GM10266 (cell line): ENCODE data around the gene ARFGAP1.

Experiments used
- DNase-seq: peaks from one replicate; pipeline ENCODE4 v3.0.0; 2012; ENCODE audit errors: extremely low spot score
- TF ChIP-seq, protein P1 (sequence below): IDR thresholded peaks from 2 replicates; pipeline ENCODE4 v1.5.1; 2012; ENCODE audit warnings: mild to moderate bottlenecking, low read depth; ENCODE audit not compliant: control insufficient read depth, insufficient read depth; ENCODE audit errors: missing control alignments

The ARFGAP1 gene

DNA sequence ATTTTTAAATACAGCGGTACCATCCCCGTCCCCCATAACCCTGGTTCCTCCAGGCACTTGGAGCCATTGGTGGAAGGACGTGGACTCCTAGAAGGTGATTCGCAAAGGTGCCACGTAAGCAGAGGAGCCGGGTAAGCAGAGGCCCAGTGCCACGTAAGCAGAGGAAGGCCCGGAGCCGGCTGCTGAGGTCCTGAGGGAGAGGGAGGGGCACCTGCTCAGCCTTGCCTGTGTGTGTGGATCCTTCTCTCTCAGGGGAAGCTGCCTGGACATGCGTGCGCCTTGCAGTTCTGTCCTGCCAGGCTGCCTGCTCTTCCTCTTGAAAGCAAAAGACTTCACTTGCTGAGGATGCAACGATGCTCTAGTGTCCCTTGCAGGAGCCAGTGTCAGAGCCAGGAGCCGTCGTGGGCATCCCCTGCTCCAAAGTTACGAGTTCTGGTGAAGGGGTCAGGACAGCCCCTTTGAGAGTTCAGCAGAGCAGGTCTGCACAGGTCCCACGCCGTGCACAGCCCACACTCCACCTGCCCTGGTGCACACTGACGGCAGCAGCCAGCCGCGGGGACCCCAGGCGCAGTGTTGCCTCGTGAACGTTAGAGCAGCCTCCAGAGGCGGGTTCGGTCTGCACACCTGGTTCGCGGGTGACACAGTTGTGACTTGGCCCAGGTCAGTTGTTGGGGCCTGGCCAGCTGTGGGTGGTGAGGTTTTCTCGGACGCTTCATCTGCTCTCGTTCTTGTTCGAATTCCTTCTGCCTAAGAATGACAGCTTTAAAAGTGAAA is 16.5 kb upstream of the ARFGAP1 start:
- TF ChIP-seq, protein P1, sequence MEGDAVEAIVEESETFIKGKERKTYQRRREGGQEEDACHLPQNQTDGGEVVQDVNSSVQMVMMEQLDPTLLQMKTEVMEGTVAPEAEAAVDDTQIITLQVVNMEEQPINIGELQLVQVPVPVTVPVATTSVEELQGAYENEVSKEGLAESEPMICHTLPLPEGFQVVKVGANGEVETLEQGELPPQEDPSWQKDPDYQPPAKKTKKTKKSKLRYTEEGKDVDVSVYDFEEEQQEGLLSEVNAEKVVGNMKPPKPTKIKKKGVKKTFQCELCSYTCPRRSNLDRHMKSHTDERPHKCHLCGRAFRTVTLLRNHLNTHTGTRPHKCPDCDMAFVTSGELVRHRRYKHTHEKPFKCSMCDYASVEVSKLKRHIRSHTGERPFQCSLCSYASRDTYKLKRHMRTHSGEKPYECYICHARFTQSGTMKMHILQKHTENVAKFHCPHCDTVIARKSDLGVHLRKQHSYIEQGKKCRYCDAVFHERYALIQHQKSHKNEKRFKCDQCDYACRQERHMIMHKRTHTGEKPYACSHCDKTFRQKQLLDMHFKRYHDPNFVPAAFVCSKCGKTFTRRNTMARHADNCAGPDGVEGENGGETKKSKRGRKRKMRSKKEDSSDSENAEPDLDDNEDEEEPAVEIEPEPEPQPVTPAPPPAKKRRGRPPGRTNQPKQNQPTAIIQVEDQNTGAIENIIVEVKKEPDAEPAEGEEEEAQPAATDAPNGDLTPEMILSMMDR = no peak
- DNase-seq = no peak

DNA sequence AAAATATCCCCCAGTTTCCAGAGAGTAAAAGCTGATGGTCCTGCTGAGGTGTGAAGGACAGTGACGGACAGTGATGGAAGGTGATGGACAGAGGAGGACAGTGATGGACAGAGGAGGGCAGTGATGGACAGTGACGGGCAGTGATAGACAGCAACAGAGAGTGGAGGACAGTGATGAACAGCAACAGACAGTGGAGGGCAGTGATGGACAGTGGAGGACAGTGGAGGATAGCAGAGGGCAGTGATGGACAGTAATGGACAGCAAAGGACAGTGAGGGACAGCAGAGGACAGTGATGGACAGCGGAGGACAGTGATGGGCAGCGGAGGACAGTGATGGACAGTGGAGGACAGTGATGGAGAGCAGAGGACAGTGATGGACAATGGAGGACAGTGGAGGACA is 15.7 kb upstream of the ARFGAP1 start:
- DNase-seq = no peak
- TF ChIP-seq, protein P1 = no peak

DNA sequence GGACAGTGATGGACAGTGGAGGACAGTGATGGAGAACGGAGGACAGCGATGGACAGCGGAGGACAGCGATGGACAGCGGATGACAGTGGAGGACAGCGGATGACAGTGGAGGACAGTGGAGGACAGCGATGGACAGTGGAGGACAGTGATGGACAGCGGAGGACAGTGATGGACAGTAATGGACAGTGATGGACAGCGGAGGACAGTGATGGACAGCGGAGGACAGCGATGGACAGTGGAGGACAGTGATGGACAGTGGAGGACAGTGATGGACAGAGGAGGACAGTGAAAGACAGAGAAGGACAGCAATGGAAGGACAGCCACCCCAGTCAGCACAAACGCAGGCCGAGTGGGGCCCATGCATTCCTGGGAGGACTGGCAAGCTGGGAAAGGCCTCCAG is 15.0 kb upstream of the ARFGAP1 start:
- no peak for DNase-seq
- TF ChIP-seq, protein P1 = no peak

DNA sequence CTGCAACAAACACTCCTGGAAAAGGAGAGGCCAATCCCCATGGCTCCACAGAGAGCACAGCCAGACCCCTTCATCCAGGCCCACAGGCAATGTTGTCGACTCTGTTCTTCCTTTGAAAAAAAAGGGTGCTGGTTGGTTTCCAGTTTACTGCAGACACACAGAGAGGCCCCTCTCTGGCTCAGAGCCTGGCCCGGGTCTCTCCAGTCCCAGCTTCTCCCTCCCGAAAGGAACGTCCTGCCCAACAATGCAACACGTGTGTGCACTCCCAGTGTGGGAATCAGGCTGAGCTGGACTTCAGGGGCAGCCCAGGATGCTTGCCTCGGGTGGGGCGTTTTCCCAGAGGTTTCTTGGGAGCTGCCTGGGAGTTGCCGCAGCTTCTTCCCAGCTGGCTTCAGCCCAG is 13.8 kb upstream of the ARFGAP1 start:
- no peak for DNase-seq
- TF ChIP-seq, protein P1 = no peak

DNA sequence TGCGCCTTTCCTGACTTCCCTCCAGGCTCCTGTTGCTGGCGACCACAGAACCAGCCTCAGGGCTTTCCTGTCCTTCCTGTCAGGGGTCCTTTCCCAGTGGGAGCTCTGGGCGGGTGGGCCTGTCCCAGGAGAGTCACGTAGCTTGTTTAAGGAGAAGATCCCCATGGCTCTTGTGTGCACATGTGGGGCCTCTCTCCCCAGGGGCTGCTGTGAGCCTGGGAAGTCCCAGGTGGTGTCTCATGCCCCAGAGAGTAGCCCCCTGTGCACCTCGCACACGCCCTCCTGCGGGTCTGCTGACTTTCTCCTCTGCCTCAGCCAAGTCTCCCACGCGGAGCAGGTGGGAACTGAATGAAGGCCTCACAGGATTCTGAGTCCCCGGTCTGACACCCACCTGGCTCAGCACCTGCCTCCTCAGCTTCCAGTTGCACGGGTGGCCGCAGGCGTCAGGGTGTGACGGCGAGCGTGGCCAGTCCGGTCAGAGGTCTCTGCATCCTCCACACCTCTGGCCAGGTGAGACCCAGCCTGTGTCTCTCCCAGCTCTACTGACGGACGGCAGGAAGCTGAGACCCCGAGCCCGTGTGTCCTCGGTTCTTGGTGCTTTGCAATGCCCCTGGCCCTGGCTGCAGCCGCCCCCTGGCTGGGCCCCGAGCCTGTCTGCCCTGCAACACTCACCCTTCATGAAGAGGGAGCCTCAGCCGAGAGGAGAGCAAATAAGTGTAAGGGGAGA is 12.7 kb upstream of the ARFGAP1 start:
- no peak for DNase-seq
- TF ChIP-seq, protein P1 = no peak

DNA sequence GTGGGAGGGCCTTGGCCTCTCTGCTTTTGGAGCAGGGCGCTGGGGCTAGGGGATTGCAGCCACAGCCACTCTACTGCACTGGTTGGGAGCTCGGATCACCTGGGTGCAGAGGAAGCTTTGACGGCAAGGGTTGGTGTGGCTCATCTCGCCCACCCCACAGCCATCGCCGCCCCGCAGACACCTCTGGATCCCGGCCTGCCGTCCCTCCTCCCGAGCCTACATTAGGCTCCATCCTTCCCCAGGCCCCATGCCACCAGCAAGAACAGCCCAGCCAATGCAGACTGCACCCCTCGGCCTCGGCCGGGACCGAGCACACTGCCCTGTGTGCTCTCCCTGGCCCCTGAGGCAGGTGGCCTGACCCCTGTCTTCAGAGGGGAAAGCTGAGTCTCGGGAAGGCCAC is 12.1 kb upstream of the ARFGAP1 start:
- DNase-seq = no peak
- TF ChIP-seq, protein P1 = no peak
